Ascending aorta (tissue), 2 donors: ENCODE data around the gene UBE2E2. TPM values are rescaled to one million over a fixed set of nuclear protein-coding genes. Genes with fewer than 3 reads are reported as not detected.

Experiments
- DNase-seq, 2 donors: peaks; one replicate each; pipeline ENCODE4 v3.0.0-alpha.2; 2019; ENCODE audit warnings: low spot score in 2 of 2
- H3K27ac ChIP-seq, 2 donors: fragments of 200-600 bp; sonication (generic); one replicate each; pipeline ENCODE4 v1.5.1; 2016 to 2017; ENCODE audit warnings: mild to moderate bottlenecking in 1 of 2
- H3K27me3 ChIP-seq: fragments of 200-600 bp; sonication (generic); one replicate; pipeline ENCODE4 v1.5.1; 2017
- H3K36me3 ChIP-seq, 2 donors: fragments of 200-600 bp; sonication (generic); one replicate each; pipeline ENCODE4 v1.5.1; 2016
- H3K4me1 ChIP-seq, 2 donors: fragments of 200-600 bp; sonication (generic); one replicate each; pipeline ENCODE4 v1.5.1; 2016 to 2017; ENCODE audit warnings: mild to moderate bottlenecking in 1 of 2
- H3K4me3 ChIP-seq, 2 donors: fragments of 200-600 bp; sonication (generic); one replicate each; pipeline ENCODE4 v1.5.1; 2016 to 2017; ENCODE audit warnings: mild to moderate bottlenecking in 1 of 2
- H3K9me3 ChIP-seq, 2 donors: fragments of 200-600 bp; sonication (generic); one replicate each; pipeline ENCODE4 v1.5.1; 2016
- CTCF ChIP-seq, 3 experiments: fragments of 200-600 bp in 2 of 3; fragments of 450-650 bp in 1 of 3; sonication (generic) in 2 of 3; IDR thresholded peaks; one replicate each; pipeline ENCODE4 v1.5.1; 2016 to 2019; ENCODE audit warnings: antibody characterized with exemption in 3 of 3, mild to moderate bottlenecking in 1 of 3, moderate library complexity in 1 of 3
- intact Hi-C: fragments of 100-400 bp; cut with DNase I; formaldehyde crosslinking; loops from one replicate; pipeline ENCODE4 v1.15.1; 2023
- total RNA-seq: library from RNA; depleted of rRNA; stranded (reverse); fragments of >200 nt; gene quantifications from one replicate; pipeline ENCODE4 v1.1.0, GENCODE V29; 2016

Gene UBE2E2
- total RNA-seq, 1 donor from 2014 or later = 5.3 TPM

DNA sequence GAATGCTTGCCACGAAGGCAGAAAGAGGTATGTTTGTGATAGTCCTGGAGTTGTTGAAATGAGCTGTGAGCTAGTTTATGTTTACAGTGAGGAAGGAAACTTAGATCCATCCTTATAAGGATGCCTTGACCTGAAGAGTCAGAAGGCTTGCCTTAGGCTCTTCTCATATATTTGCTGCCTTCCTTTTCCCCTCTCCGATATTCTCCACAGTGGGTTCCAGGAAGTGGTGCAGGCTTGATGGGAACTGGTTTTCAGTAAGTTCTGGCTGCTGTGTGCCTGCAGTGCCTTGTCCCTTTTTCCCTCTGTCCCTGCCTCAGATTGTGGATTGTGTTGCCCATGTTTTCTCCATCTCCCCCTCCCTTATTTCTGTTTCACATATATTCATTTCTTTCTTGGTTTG lies 315.3 kb downstream of the UBE2E2 start:
- H3K27me3 ChIP-seq = no peaks in the 10 kb centered on the region
- H3K27ac ChIP-seq = no peak overlapping the region
- H3K4me1 ChIP-seq = no peaks in the 10 kb centered on the region
- H3K4me3 ChIP-seq = no peak overlapping the region
- H3K9me3 ChIP-seq = no peaks in the 10 kb centered on the region
- H3K36me3 ChIP-seq = no peaks in the 10 kb centered on the region
- DNase-seq = no peak
- intact Hi-C loops = no loop called here
- TF ChIP-seq CTCF (IDR thresholded peaks at IDR 0.05) = no peak

DNA sequence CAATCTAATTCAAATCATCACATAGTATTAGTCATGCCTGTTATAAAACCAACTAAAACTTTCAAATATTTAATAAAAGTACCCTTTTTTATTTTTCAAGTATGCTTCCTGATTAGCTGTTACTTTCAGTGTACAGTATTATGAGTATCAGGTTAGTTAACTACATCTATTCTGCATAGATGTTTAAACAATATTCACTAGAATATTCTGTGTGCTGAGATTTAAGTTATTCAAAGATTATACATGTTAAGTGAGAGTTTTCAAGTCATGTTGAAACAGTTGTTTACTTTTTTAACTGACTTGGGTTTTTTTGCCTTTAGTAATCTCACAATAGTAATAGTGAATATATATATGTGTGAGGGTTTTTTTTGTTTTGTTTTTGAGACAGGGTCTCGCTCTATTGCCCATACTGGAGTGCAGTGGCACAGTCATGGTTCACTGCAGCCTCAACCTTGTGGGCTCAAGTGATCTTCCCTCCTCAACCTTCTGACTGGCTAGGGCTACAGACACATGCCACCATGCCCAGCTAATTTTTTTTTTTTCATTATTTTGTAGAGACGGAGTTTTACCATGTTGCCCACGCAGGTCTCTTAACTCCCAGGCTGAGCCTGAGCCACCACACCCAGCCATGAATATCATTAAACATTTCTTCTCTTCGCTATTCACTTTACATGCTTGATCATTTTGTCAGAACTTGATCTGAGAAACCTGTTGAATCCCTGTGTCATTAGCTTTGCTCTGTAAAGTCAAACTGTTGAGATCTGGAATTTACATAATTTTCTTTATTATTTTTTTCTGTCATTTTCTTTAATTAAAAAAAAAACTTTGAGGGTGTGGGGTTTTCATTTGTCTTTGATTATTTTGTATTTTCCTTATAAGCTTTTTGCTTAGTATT lies 316.4 kb downstream of the UBE2E2 start:
- Histone ChIP-seq H3K9me3 (no peaks in the 10 kb centered on the region), H3K4me1 (no peaks in the 10 kb centered on the region), H3K27ac (no peak overlapping the region), H3K36me3 (no peaks in the 10 kb centered on the region), H3K27me3 (no peaks in the 10 kb centered on the region), H3K4me3 (no peak overlapping the region)
- no peak for DNase-seq
- intact Hi-C loops = no loop called here
- TF ChIP-seq CTCF (IDR thresholded peaks at IDR 0.05) = no peak

- no peaks in the 10 kb centered on the region for H3K27me3 ChIP-seq
- intact Hi-C loops = no loop called here
- no peak overlapping the region for H3K27ac ChIP-seq
- H3K9me3 ChIP-seq = no peaks in the 10 kb centered on the region
- no peak for TF ChIP-seq CTCF (IDR thresholded peaks at IDR 0.05)
- no peak for DNase-seq
- H3K4me1 ChIP-seq = no peaks in the 10 kb centered on the region
- no peaks in the 10 kb centered on the region for H3K36me3 ChIP-seq
- H3K4me3 ChIP-seq = no peak overlapping the region
Observed at GRCh38 chr3:23527326-23527725, 324.2 kb downstream of the UBE2E2 start.

GRCh38 chr3:23533596-23533995 lies 330.5 kb downstream of the UBE2E2 start:
- Histone ChIP-seq H3K9me3 (no peaks in the 10 kb centered on the region), H3K27ac (no peak overlapping the region), H3K4me1 (no peaks in the 10 kb centered on the region), H3K27me3 (no peaks in the 10 kb centered on the region), H3K36me3 (no peaks in the 10 kb centered on the region), H3K4me3 (no peak overlapping the region)
- no peak for TF ChIP-seq CTCF (IDR thresholded peaks at IDR 0.05)
- DNase-seq = no peak
- intact Hi-C loops = no loop called here

DNA sequence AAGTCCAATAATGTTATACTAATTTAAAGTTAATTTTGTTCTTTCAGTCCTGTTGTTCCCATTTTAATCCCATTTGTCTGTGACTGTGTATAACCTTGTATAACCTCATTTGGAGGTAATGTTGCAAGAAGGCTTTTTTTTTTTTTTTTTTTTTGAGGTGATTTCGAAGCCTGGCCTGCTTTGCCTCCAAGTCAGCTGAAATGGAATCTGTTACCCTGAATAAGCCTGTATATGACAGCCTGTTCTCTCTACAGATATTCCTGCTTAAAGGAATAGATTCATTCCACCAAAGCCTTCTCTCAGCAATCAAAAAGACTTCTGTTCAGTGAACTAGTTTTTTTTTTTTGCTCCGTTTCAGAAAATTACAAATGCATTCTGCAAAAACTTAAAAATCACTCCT lies 330.9 kb downstream of the UBE2E2 start:
- H3K4me3 ChIP-seq = no peak overlapping the region

More for the DNA sequence above, 330.9 kb downstream of the UBE2E2 start:
- no peak overlapping the region for H3K27ac ChIP-seq
- H3K9me3 ChIP-seq = no peaks in the 10 kb centered on the region
- no peaks in the 10 kb centered on the region for H3K4me1 ChIP-seq
- intact Hi-C loops = no loop called here
- no peak for DNase-seq
- no peaks in the 10 kb centered on the region for H3K36me3 ChIP-seq
- no peak for TF ChIP-seq CTCF (IDR thresholded peaks at IDR 0.05)
- H3K27me3 ChIP-seq = no peaks in the 10 kb centered on the region
